ENCODE data around the gene PRR14.

- TF ChIP-seq, protein P1, sequence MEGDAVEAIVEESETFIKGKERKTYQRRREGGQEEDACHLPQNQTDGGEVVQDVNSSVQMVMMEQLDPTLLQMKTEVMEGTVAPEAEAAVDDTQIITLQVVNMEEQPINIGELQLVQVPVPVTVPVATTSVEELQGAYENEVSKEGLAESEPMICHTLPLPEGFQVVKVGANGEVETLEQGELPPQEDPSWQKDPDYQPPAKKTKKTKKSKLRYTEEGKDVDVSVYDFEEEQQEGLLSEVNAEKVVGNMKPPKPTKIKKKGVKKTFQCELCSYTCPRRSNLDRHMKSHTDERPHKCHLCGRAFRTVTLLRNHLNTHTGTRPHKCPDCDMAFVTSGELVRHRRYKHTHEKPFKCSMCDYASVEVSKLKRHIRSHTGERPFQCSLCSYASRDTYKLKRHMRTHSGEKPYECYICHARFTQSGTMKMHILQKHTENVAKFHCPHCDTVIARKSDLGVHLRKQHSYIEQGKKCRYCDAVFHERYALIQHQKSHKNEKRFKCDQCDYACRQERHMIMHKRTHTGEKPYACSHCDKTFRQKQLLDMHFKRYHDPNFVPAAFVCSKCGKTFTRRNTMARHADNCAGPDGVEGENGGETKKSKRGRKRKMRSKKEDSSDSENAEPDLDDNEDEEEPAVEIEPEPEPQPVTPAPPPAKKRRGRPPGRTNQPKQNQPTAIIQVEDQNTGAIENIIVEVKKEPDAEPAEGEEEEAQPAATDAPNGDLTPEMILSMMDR (IDR thresholded peaks at IDR 0.05): no peak
- TF ChIP-seq POLR2A (IDR thresholded peaks at IDR 0.05): no peak
Measured at GRCh38 chr16:30694926-30695693, 44.4 kb downstream of the PRR14 start.

All from uterus (tissue), 2 donors.